Smooth muscle cell (in vitro differentiated cells): ENCODE measurements around the gene NAXD. TPM values are rescaled to one million over a fixed set of nuclear protein-coding genes. Genes with fewer than 3 reads are reported as not detected.

Experiments
- DNase-seq: peaks from one replicate; lab custom pipeline; 2025; ENCODE audit not compliant: unreplicated experiment; lab: John Stamatoyannopoulos, UW
- H2AFZ ChIP-seq: fragments of 200-600 bp; sonication (generic); 2 replicates; pipeline ENCODE4 v1.6.0; 2016; ENCODE audit warnings: antibody characterized with exemption, low read depth, mild to moderate bottlenecking
- H3F3A ChIP-seq: fragments of 200-600 bp; sonication (generic); 2 replicates; pipeline ENCODE4 v1.6.0; 2017; ENCODE audit warnings: antibody characterized with exemption, low read depth
- H3K27ac ChIP-seq: fragments of 200-600 bp; sonication (generic); 2 replicates; pipeline ENCODE4 v1.5.1; 2016; ENCODE audit warnings: low read depth, mild to moderate bottlenecking
- H3K27me3 ChIP-seq: fragments of 200-600 bp; sonication (generic); 2 replicates; pipeline ENCODE4 v1.6.1; 2016; ENCODE audit warnings: low read depth, mild to moderate bottlenecking
- H3K36me3 ChIP-seq: fragments of 200-600 bp; sonication (generic); 2 replicates; pipeline ENCODE4 v1.5.1; 2016; ENCODE audit warnings: low read depth
- H3K4me1 ChIP-seq: fragments of 200-600 bp; sonication (generic); 2 replicates; pipeline ENCODE4 v1.5.1; 2016; ENCODE audit warnings: low read depth
- H3K4me2 ChIP-seq: fragments of 200-600 bp; sonication (generic); 2 replicates; pipeline ENCODE4 v1.6.0; 2016; ENCODE audit warnings: mild to moderate bottlenecking
- H3K4me3 ChIP-seq: fragments of 200-600 bp; sonication (generic); 2 replicates; pipeline ENCODE4 v1.5.1; 2016; ENCODE audit warnings: mild to moderate bottlenecking
- H3K79me2 ChIP-seq: fragments of 200-600 bp; sonication (generic); 2 replicates; pipeline ENCODE4 v1.6.0; 2016; ENCODE audit warnings: low read depth, mild to moderate bottlenecking
- H3K9ac ChIP-seq: fragments of 200-600 bp; sonication (generic); 2 replicates; pipeline ENCODE4 v1.6.0; 2016; ENCODE audit warnings: low read depth
- H3K9me3 ChIP-seq: fragments of 200-600 bp; sonication (generic); replicated peaks from 2 replicates; pipeline ENCODE4 v1.5.1; 2016; ENCODE audit warnings: low read depth
- H4K20me1 ChIP-seq: fragments of 200-600 bp; sonication (generic); 2 replicates; pipeline ENCODE4 v1.6.0; 2016; ENCODE audit warnings: low read depth
- WGBS: methylation state at CpG from one replicate; pipeline ENCODE4 v1.1.7; 2016; ENCODE audit warnings: low lambda C conversion rate; 5-methylcytosine and 5-hydroxymethylcytosine counted together
- polyA plus RNA-seq: library from polyadenylated mRNA; unstranded; fragments of >200 nt; fragmentation: Nextera tagmentation; extraction: Ambion mirVana; gene quantifications from 2 replicates; pipeline ENCODE4 v1.2.1, GENCODE V29; 2016
- total RNA-seq: library from RNA; depleted of rRNA; stranded (reverse); fragments of >200 nt; gene quantifications from 2 replicates; pipeline ENCODE4 v1.2.3, GENCODE V29; 2014
- TF ChIP-seq, protein P1 (sequence below): fragments of 200-600 bp; sonication (generic); IDR thresholded peaks from 2 replicates; pipeline ENCODE4 v1.5.1; 2017; ENCODE audit warnings: borderline replicate concordance, mild to moderate bottlenecking, antibody characterized with exemption; ENCODE audit not compliant: insufficient read depth, poor library complexity, severe bottlenecking

The NAXD gene
- total and polyA plus RNA-seq, 2 experiments from 2014 or later: 16.9 to 30.9 TPM

DNA sequence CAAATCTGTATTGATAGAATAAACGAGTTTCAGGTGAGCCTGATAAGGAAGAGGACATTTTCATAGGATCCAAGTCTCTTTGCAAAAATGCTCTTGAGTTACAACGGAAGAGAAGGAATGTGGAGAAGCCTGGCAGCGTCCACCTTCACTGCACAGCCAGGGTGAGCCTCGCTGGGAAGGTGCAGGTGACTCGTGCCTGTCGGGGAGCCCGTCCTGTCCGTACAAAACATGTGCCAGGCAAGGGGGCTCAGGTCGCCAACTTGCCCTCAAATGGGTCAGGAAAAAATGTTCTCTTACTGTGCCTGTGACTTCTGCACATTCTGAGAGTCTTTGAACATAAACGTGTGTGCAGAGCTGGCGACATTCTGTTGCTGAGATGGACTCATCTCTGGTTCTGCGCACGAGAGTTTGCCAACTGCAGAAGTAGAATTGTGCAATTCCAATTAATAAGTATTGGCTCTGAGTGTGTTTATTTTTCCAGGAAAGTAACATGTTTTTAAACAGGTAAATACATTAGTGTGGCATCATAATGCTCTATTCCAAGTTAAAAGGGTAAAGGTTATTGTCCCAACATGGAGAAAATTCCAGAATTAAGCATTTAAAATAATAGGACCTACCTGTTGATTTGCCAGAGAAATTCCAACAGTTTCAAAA lies 28.6 kb downstream of the NAXD start:
- WGBS: 96% methylated on average over 13 of the region's 13 CpGs
- Histone ChIP-seq H3K27ac (no peak overlapping the region), H3K27me3 (no peaks in the 10 kb centered on the region), H2AFZ (no peak overlapping the region), H3K4me2 (no peak overlapping the region), H3K9ac (no peak overlapping the region), H3K79me2 (no peaks in the 10 kb centered on the region), H3K4me3 (no peak overlapping the region), H4K20me1 (peaks cover 34% of the 10 kb centered on the region), H3K4me1 (no peaks in the 10 kb centered on the region), H3K36me3 (no peaks in the 10 kb centered on the region), H3F3A (no peaks in the 10 kb centered on the region), H3K9me3 (no peaks in the 10 kb centered on the region)
- no peak for DNase-seq
- TF ChIP-seq, protein P1, sequence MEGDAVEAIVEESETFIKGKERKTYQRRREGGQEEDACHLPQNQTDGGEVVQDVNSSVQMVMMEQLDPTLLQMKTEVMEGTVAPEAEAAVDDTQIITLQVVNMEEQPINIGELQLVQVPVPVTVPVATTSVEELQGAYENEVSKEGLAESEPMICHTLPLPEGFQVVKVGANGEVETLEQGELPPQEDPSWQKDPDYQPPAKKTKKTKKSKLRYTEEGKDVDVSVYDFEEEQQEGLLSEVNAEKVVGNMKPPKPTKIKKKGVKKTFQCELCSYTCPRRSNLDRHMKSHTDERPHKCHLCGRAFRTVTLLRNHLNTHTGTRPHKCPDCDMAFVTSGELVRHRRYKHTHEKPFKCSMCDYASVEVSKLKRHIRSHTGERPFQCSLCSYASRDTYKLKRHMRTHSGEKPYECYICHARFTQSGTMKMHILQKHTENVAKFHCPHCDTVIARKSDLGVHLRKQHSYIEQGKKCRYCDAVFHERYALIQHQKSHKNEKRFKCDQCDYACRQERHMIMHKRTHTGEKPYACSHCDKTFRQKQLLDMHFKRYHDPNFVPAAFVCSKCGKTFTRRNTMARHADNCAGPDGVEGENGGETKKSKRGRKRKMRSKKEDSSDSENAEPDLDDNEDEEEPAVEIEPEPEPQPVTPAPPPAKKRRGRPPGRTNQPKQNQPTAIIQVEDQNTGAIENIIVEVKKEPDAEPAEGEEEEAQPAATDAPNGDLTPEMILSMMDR: no peak

DNA sequence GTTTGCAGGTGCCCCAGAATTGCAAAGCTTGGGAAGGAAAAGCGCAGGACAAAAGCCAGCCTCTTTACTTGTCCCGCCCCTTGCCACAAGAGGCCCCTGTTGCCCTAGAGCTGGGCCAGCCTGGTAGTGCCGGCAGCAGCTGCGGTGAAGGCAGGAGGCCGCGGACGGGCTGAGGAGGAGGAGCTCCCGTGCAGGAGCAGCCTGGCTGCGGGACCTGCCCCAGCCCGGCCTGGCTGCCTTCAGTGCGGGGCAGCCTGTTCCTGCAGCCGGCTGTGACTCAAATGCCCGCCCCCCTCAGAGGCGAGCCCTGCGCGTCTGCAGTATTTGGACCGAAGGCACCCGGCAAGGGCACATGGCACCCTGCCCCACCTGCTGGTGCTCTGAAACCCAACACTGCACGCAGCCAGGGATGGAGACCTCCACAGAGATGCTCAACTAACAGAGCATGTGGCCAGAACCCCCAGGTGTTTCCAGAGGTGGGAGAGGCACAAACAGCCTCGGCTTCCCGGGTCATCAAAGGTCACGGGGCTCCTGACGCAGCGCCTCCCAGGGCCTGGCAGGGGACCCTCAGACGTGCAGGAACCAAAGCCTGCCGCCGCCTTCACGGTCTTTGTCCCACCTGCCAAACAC lies 29.7 kb downstream of the NAXD start:
- no peak overlapping the region for H2AFZ ChIP-seq
- no peaks in the 10 kb centered on the region for H3K27me3 ChIP-seq

DNA sequence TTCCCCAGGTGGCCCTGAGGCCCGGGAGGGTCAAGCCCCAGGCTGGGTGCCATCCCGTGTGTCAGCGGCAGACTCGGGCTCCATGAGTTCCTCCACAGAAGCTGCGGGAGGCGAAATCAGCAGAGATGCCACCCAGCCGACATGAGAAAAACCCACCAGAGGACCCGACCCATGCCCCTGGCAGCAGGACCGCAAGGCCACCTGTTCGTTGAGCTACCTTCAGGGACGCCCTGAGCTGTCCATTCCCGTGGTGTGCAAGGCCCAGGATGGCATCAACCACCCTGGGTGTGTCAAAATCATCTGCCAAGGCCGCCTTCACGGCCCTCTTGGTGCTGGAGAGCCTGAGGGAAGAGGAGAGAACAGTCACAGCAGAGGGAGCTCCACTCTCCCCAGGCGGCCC lies 30.4 kb downstream of the NAXD start:
- Histone ChIP-seq H3K4me1 (no peaks in the 10 kb centered on the region), H3K27me3 (no peaks in the 10 kb centered on the region), H3K9me3 (no peaks in the 10 kb centered on the region), H4K20me1 (peaks cover 17% of the 10 kb centered on the region), H2AFZ (no peak overlapping the region), H3K4me2 (no peak overlapping the region), H3K79me2 (no peaks in the 10 kb centered on the region), H3F3A (no peaks in the 10 kb centered on the region), H3K4me3 (no peak overlapping the region), H3K36me3 (no peaks in the 10 kb centered on the region), H3K9ac (no peak overlapping the region), H3K27ac (no peak overlapping the region)
- DNase-seq: no peak
- TF ChIP-seq, protein P1: no peak
- 91% methylated on average over 15 of the region's 15 CpGs for WGBS

More for the DNA sequence above, 29.7 kb downstream of the NAXD start:
- H4K20me1 ChIP-seq: peaks cover 25% of the 10 kb centered on the region
- 45% methylated on average over 28 of the region's 28 CpGs for WGBS
- no peaks in the 10 kb centered on the region for H3K79me2 ChIP-seq
- no peaks in the 10 kb centered on the region for H3K9me3 ChIP-seq
- H3K4me2 ChIP-seq: no peak overlapping the region
- H3K27ac ChIP-seq: no peak overlapping the region
- TF ChIP-seq, protein P1: peak; percentile 35
- H3K4me3 ChIP-seq: no peak overlapping the region
- no peaks in the 10 kb centered on the region for H3F3A ChIP-seq
- peak; percentile 25 for DNase-seq
- H3K9ac ChIP-seq: no peak overlapping the region
- H3K36me3 ChIP-seq: no peaks in the 10 kb centered on the region
- no peaks in the 10 kb centered on the region for H3K4me1 ChIP-seq
